Esophagus squamous epithelium (tissue), 4 donors: ENCODE results near the gene SH3PXD2B.

Experiments used
- CTCF ChIP-seq, 6 experiments: fragments of 450-650 bp in 4 of 6; fragments of 200-600 bp in 2 of 6; sonication (generic) in 2 of 6; IDR thresholded peaks; one replicate each; pipeline ENCODE4 v1.5.1; 2016 to 2019; ENCODE audit warnings: antibody characterized with exemption in 6 of 6, mild to moderate bottlenecking in 4 of 6, moderate library complexity in 4 of 6
- POLR2A ChIP-seq, 4 donors: fragments of 450-650 bp; IDR thresholded peaks; one replicate each; pipeline ENCODE4 v1.6.1; 2017; ENCODE audit warnings: antibody characterized with exemption in 4 of 4, mild to moderate bottlenecking in 4 of 4, moderate library complexity in 3 of 4

- no peak for TF ChIP-seq CTCF (IDR thresholded peaks at IDR 0.05)
- no peak for TF ChIP-seq POLR2A (IDR thresholded peaks at IDR 0.05)
These were observed 111.4 kb downstream of the SH3PXD2B start for GRCh38 chr5:172342918-172343317.
